OCI-LY3 (cell line): Measurements from ENCODE around the gene UNC79.

Experiments used
- CTCF ChIP-seq: fragments of 200-600, 300-600 bp; sonication (generic); IDR thresholded peaks from 2 replicates; pipeline ENCODE4 v1.5.1; 2014; ENCODE audit warnings: antibody characterized with exemption, low read length, low read depth
- EZH2phosphoT487 ChIP-seq: fragments of 200-600 bp; shearing (Covaris generic); IDR thresholded peaks from 2 replicates; pipeline ENCODE4 v1.6.1; 2018; ENCODE audit warnings: antibody characterized with exemption, mixed run types, low read depth

GRCh38 chr14:93708800-93709199 lies 278.1 kb downstream of the UNC79 start:
- no peak for TF ChIP-seq CTCF
- no peak for TF ChIP-seq EZH2phosphoT487
